H1 (cell line): ENCODE data around the gene CEP152. TPM values are rescaled to one million over a fixed set of nuclear protein-coding genes. Genes with fewer than 3 reads are reported as not detected.

Source experiments
- CTCF ChIA-PET: fragments of 300-600 bp; sonication (Branson Sonifier 250); formaldehyde crosslinking; loops from one replicate; lab custom pipeline; 2021; ENCODE audit not compliant: partially characterized antibody; lab: Charles Lee
- POLR2A ChIA-PET: fragments of 300-600 bp; sonication (Branson Sonifier 250); formaldehyde crosslinking; loops from one replicate; lab custom pipeline; 2021; ENCODE audit warnings: inconsistent platforms; ENCODE audit not compliant: partially characterized antibody; lab: Charles Lee
- DNase-seq, 2 experiments: peaks; one replicate each; pipeline versions ENCODE4 v3.0.0 to v3.0.0-alpha.2; 2010 to 2022; ENCODE audit warnings: low spot score in 2 of 2, low read depth in 1 of 2, mixed read lengths in 1 of 2
- FAIRE-seq: peaks from 2 replicates; lab custom pipeline; 2011; peaks lifted over from hg19 to GRCh38; lab: Jason Lieb, UNC
- H2AFZ ChIP-seq: 2 replicates; pipeline ENCODE4 v1.8.1; 2012; ENCODE audit warnings: low read length, inconsistent platforms
- H2AK5ac ChIP-seq: 2 replicates; pipeline ENCODE4 v1.6.1; 2013; ENCODE audit warnings: low read depth, low read length
- H2BK120ac ChIP-seq: replicated peaks from 2 replicates; pipeline ENCODE3; 2013; ENCODE audit warnings: low read depth, low read length, inconsistent platforms
- H2BK12ac ChIP-seq: 2 replicates; pipeline ENCODE4 v1.6.1; 2013; ENCODE audit warnings: low read depth, low read length
- H2BK15ac ChIP-seq: 2 replicates; pipeline ENCODE4 v1.6.1; 2013; ENCODE audit warnings: low read length
- H2BK20ac ChIP-seq: 2 replicates; pipeline ENCODE4 v1.6.1; 2013; ENCODE audit warnings: low read length
- H2BK5ac ChIP-seq: 2 replicates; pipeline ENCODE4 v1.6.1; 2013; ENCODE audit warnings: low read depth, low read length
- H3K14ac ChIP-seq: 2 replicates; pipeline ENCODE4 v1.6.1; 2013; ENCODE audit warnings: inconsistent platforms; ENCODE audit not compliant: insufficient read length
- H3K18ac ChIP-seq: 2 replicates; pipeline ENCODE4 v1.6.1; 2013; ENCODE audit warnings: low read length; ENCODE audit errors: extremely low read depth
- H3K23ac ChIP-seq: 2 replicates; pipeline ENCODE4 v1.6.1; 2013; ENCODE audit warnings: inconsistent platforms; ENCODE audit not compliant: insufficient read length
- H3K23me2 ChIP-seq: 2 replicates; pipeline ENCODE4 v1.6.1; 2013; ENCODE audit warnings: low read depth, low read length
- H3K27ac ChIP-seq: 2 replicates; pipeline ENCODE4 v1.6.1; 2011; ENCODE audit warnings: low read depth, low read length, inconsistent platforms
- H3K27me3 ChIP-seq, 4 experiments: replicated peaks in 1 of 4; 1 replicate in 1 of 4; 2 replicates in 3 of 4; pipeline versions ENCODE4 v1.6.1 to v1.8.1; 2011 to 2013; ENCODE audit warnings: low read length in 3 of 4, mild to moderate bottlenecking in 3 of 4, inconsistent platforms in 2 of 4, mixed read lengths in 2 of 4, moderate library complexity in 1 of 4; ENCODE audit not compliant: control insufficient read depth in 3 of 4, insufficient read depth in 3 of 4; ENCODE audit errors: extremely low read depth in 1 of 4
- H3K36me3 ChIP-seq, 4 experiments: 2 replicates each; pipeline versions ENCODE4 v1.6.1 to v1.8.1; 2011 to 2013; ENCODE audit warnings: mild to moderate bottlenecking in 4 of 4, low read length in 3 of 4, moderate library complexity in 2 of 4, control low read depth in 1 of 4, inconsistent platforms in 1 of 4; ENCODE audit not compliant: insufficient read depth in 4 of 4, control insufficient read depth in 2 of 4
- H3K4ac ChIP-seq: replicated peaks from 2 replicates; pipeline ENCODE3; 2013; ENCODE audit warnings: low read length, low read depth, mixed read lengths, inconsistent platforms; ENCODE audit not compliant: insufficient read length
- H3K4me1 ChIP-seq, 4 experiments: replicated peaks in 1 of 4; 1 replicate in 1 of 4; 2 replicates in 3 of 4; pipeline versions ENCODE4 v1.6.1 to v1.8.1; 2011 to 2013; ENCODE audit warnings: low read length in 3 of 4, inconsistent platforms in 2 of 4, mixed read lengths in 1 of 4; ENCODE audit not compliant: insufficient read depth in 4 of 4, control insufficient read depth in 3 of 4
- H3K4me2 ChIP-seq, 2 experiments: 2 replicates each; pipeline versions ENCODE4 v1.6.1 to v1.8.1; 2011 to 2013; ENCODE audit warnings: low read depth in 2 of 2, low read length in 2 of 2, control low read depth in 1 of 2, inconsistent platforms in 1 of 2, mild to moderate bottlenecking in 1 of 2; ENCODE audit not compliant: insufficient read depth in 1 of 2
- H3K4me3 ChIP-seq, 4 experiments: fragments of 200-600, 300-600 bp in 1 of 4; sonication (generic), shearing (Covaris generic), sonication (Bioruptor Twin) in 1 of 4; 2 replicates each; pipeline versions ENCODE4 v1.5.1 to v1.8.1; 2011 to 2016; ENCODE audit warnings: low read length in 4 of 4, low read depth in 3 of 4, control low read depth in 2 of 4, inconsistent platforms in 2 of 4, mild to moderate bottlenecking in 2 of 4, mixed read lengths in 1 of 4, moderate library complexity in 1 of 4; ENCODE audit not compliant: insufficient read depth in 2 of 4; ENCODE audit errors: extremely low read depth in 1 of 4
- H3K56ac ChIP-seq: replicated peaks from 2 replicates; pipeline ENCODE3; 2013; ENCODE audit warnings: low read depth, mild to moderate bottlenecking, mixed read lengths, low read length, inconsistent platforms; ENCODE audit not compliant: insufficient read length
- H3K79me1 ChIP-seq: 2 replicates; pipeline ENCODE4 v1.6.1; 2013; ENCODE audit warnings: low read depth, low read length, control low read depth
- H3K79me2 ChIP-seq, 2 experiments: 2 replicates each; pipeline versions ENCODE4 v1.6.1 to v1.8.1; 2012 to 2013; ENCODE audit warnings: low read length in 2 of 2, mild to moderate bottlenecking in 2 of 2, inconsistent platforms in 1 of 2; ENCODE audit not compliant: insufficient read depth in 2 of 2, control insufficient read depth in 1 of 2
- H3K9ac ChIP-seq, 4 experiments: replicated peaks in 1 of 4; 1 replicate in 1 of 4; 2 replicates in 3 of 4; pipeline versions ENCODE4 v1.6.1 to v1.8.1; 2011 to 2013; ENCODE audit warnings: low read depth in 3 of 4, low read length in 3 of 4, control low read depth in 2 of 4, mild to moderate bottlenecking in 2 of 4, moderate library complexity in 2 of 4, inconsistent platforms in 1 of 4; ENCODE audit errors: extremely low read depth in 1 of 4
- H3K9me3 ChIP-seq, 2 experiments: 2 replicates each; pipeline versions ENCODE4 v1.6.1 to v1.8.1; 2012 to 2013; ENCODE audit warnings: mild to moderate bottlenecking in 2 of 2, moderate library complexity in 2 of 2, control low read depth in 1 of 2, inconsistent platforms in 1 of 2, low read depth in 1 of 2, low read length in 1 of 2, mixed read lengths in 1 of 2; ENCODE audit not compliant: insufficient read depth in 2 of 2
- H4K20me1 ChIP-seq, 2 experiments: replicated peaks in 1 of 2; 2 replicates each; pipeline versions ENCODE3 to v1.8.1; 2011 to 2013; ENCODE audit warnings: inconsistent platforms in 2 of 2, low read length in 2 of 2, mild to moderate bottlenecking in 1 of 2; ENCODE audit not compliant: insufficient read depth in 2 of 2, control insufficient read depth in 1 of 2
- H4K5ac ChIP-seq: 2 replicates; pipeline ENCODE4 v1.6.1; 2013; ENCODE audit warnings: low read length, low read depth, mixed read lengths, inconsistent platforms; ENCODE audit not compliant: insufficient read length
- H4K8ac ChIP-seq: 2 replicates; pipeline ENCODE4 v1.8.0; 2013; ENCODE audit warnings: mild to moderate bottlenecking, moderate library complexity, low read length, inconsistent platforms; ENCODE audit not compliant: insufficient read depth; ENCODE audit errors: extremely low read depth
- H4K91ac ChIP-seq: replicated peaks from 2 replicates; pipeline ENCODE3; 2013; ENCODE audit warnings: low read length, mixed read lengths, inconsistent platforms; ENCODE audit not compliant: insufficient read length
- ASH2L ChIP-seq: fragments of 200-600, 300-600 bp; sonication (generic); IDR thresholded peaks from one replicate; pipeline ENCODE4 v1.7.1; 2017; ENCODE audit warnings: low read length
- BRCA1 ChIP-seq: IDR thresholded peaks from 2 replicates; pipeline ENCODE4 v1.6.1; 2012; ENCODE audit warnings: low read depth, low read length, improper control_type of control experiment
- CBX5 ChIP-seq: fragments of 300-800, 300-1000 bp; sonication (generic); IDR thresholded peaks from 2 replicates; pipeline ENCODE4 v1.7.1; 2016; ENCODE audit warnings: antibody characterized with exemption, low read length, low read depth
- CHD2 ChIP-seq: IDR thresholded peaks from 2 replicates; pipeline ENCODE4 v1.6.1; 2012; ENCODE audit warnings: low read length, improper control_type of control experiment
- E2F6 ChIP-seq: IDR thresholded peaks from 2 replicates; pipeline ENCODE4 v1.6.1; 2012; ENCODE audit warnings: inconsistent platforms
- KDM1A ChIP-seq: fragments of 200-600, 300-600 bp; sonication (generic); IDR thresholded peaks from 2 replicates; pipeline ENCODE4 v1.7.1; 2016; ENCODE audit warnings: mild to moderate bottlenecking, low read length, borderline replicate concordance
- MAX ChIP-seq: IDR thresholded peaks from 2 replicates; pipeline ENCODE4 v1.6.1; 2012; ENCODE audit warnings: inconsistent platforms
- POU5F1 ChIP-seq: IDR thresholded peaks from 2 replicates; pipeline ENCODE4 v1.6.1; 2011; ENCODE audit warnings: low read depth, mild to moderate bottlenecking, low read length, moderate library complexity
- SIN3A ChIP-seq, 2 experiments: IDR thresholded peaks in 1 of 2; conservative IDR thresholded peaks in 1 of 2; 2 replicates each; pipeline ENCODE4 v1.6.1; 2011 to 2012; ENCODE audit warnings: low read length in 2 of 2, improper control_type of control experiment in 1 of 2, low read depth in 1 of 2, mild to moderate bottlenecking in 1 of 2
- SIRT6 ChIP-seq: IDR thresholded peaks from one replicate; pipeline ENCODE4 v1.7.1; 2012; ENCODE audit warnings: low read length, inconsistent platforms
- SP4 ChIP-seq: IDR thresholded peaks from 2 replicates; pipeline ENCODE4 v1.6.1; 2012; ENCODE audit warnings: low read length, inconsistent platforms
- TCF12 ChIP-seq: IDR thresholded peaks from 2 replicates; pipeline ENCODE4 v1.6.1; 2011; ENCODE audit warnings: low read depth, mild to moderate bottlenecking, low read length
- TEAD4 ChIP-seq: IDR thresholded peaks from 2 replicates; pipeline ENCODE4 v1.6.1; 2012; ENCODE audit warnings: low read depth, low read length, inconsistent platforms, mixed read lengths
- USF2 ChIP-seq: IDR thresholded peaks from 2 replicates; pipeline ENCODE4 v1.6.1; 2011; ENCODE audit warnings: low read length, improper control_type of control experiment
- WGBS, 2 experiments: shearing (Covaris generic) in 1 of 2; methylation state at CpG; one replicate each; pipeline versions ENCODE4 v1.1.6 to v1.1.7; 2013 to 2015; ENCODE audit warnings: low lambda C conversion rate in 2 of 2, mixed read lengths in 2 of 2, inconsistent platforms in 1 of 2, low coverage in 1 of 2, missing lambda C conversion rate in 1 of 2; ENCODE audit not compliant: insufficient replicate concordance in 2 of 2, insufficient coverage in 1 of 2, insufficient read length in 1 of 2; ENCODE audit errors: extremely low coverage in 1 of 2, missing lambda C conversion rate in 1 of 2; 5-methylcytosine and 5-hydroxymethylcytosine counted together
- polyA plus RNA-seq, 7 experiments: library from polyadenylated mRNA; depleted of rRNA in 3 of 7; stranded (reverse) in 5 of 7; unstranded in 2 of 7; fragments of >200 nt in 5 of 7; fragments of 200-250 nt in 2 of 7; gene quantifications; 1 replicate in 5 of 7; 2 replicates in 1 of 7; 4 replicates in 1 of 7; pipeline versions ENCODE4 v1.2.1 to v1.2.3, GENCODE V29; 2011 to 2013; ENCODE audit warnings: missing spikeins in 2 of 7, mixed read lengths in 2 of 7
- total RNA-seq: library from RNA; stranded (reverse); fragmentation: NEBNext Ultra II Directional; extraction: Animal tissue kit (Norgen Biotek cat#: 25700); gene quantifications from 2 replicates; pipeline ENCODE4 v1.2.1, GENCODE V29; 2021

CEP152 gene
- total and polyA plus RNA-seq, 2 of the 8 experiments (the other 6 are each of a cell fraction or from before 2014, with no cell fraction given): 1.4 to 16.2 TPM

GRCh38 chr15:48723969-48724368 is 86.9 kb downstream of the CEP152 start:
- H2BK5ac ChIP-seq: no peak overlapping the region
- H3K18ac ChIP-seq: no peak overlapping the region
- H3K14ac ChIP-seq: no peak overlapping the region
- no peak overlapping the region for H3K4me2 ChIP-seq
- H4K8ac ChIP-seq: no peak overlapping the region
- no peak overlapping the region for H2BK15ac ChIP-seq
- H3K9me3 ChIP-seq: no peaks in the 10 kb centered on the region
- H2BK12ac ChIP-seq: no peak overlapping the region
- H3K56ac ChIP-seq: no peak overlapping the region
- H3K23ac ChIP-seq: no peak overlapping the region
- no peaks in the 10 kb centered on the region for H3K23me2 ChIP-seq
- FAIRE-seq: no peak
- H2BK20ac ChIP-seq: no peak overlapping the region
- H2AFZ ChIP-seq: no peak overlapping the region
- peaks cover 0 to 1% of the 10 kb centered on the region in 2 experiments for H4K20me1 ChIP-seq
- no peak overlapping the region for H3K27ac ChIP-seq
- H3K4me1 ChIP-seq: no peaks in the 10 kb centered on the region
- no peak overlapping the region for H4K5ac ChIP-seq
- H3K79me1 ChIP-seq: no peaks in the 10 kb centered on the region
- ChIA-PET POLR2A (no interaction called here), CTCF (no interaction called here)
- H2AK5ac ChIP-seq: no peak overlapping the region
- H3K27me3 ChIP-seq: no peaks in the 10 kb centered on the region
- H2BK120ac ChIP-seq: no peak overlapping the region
- H3K79me2 ChIP-seq: no peaks in the 10 kb centered on the region
- no peak overlapping the region for H3K4ac ChIP-seq
- H3K9ac ChIP-seq: no peak overlapping the region
- 0 out of 8 replicates have a peak, but pooled peaks cover 0 to 2% (median 0%) of the 10 kb centered on the region in 4 experiments for H3K36me3 ChIP-seq
- no peak for DNase-seq
- 82% methylated on average over 2 of the region's 2 CpGs; no CpG with 5 or more reads in 1 of the 2 experiments for WGBS, 2 experiments
- no peak overlapping the region for H3K4me3 ChIP-seq
- no peak overlapping the region for H4K91ac ChIP-seq
- TF ChIP-seq ASH2L (no peak), USF2 (no peak), TCF12 (no peak), CBX5 (no peak), E2F6 (no peak), MAX (no peak), SIN3A (conservative IDR thresholded peaks at IDR 0.05 in 1 of 2, IDR thresholded peaks at IDR 0.05 in 1 of 2; ENCODE audit: low read depth in 1 of 2, low read length in 2 of 2) (no peak), CHD2 (no peak), SIRT6 (no peak), BRCA1 (no peak), POU5F1 (no peak), TEAD4 (no peak), SP4 (no peak), KDM1A (no peak)
